ENCODE measurements around the gene LRRC7.

LRRC7 gene

DNA sequence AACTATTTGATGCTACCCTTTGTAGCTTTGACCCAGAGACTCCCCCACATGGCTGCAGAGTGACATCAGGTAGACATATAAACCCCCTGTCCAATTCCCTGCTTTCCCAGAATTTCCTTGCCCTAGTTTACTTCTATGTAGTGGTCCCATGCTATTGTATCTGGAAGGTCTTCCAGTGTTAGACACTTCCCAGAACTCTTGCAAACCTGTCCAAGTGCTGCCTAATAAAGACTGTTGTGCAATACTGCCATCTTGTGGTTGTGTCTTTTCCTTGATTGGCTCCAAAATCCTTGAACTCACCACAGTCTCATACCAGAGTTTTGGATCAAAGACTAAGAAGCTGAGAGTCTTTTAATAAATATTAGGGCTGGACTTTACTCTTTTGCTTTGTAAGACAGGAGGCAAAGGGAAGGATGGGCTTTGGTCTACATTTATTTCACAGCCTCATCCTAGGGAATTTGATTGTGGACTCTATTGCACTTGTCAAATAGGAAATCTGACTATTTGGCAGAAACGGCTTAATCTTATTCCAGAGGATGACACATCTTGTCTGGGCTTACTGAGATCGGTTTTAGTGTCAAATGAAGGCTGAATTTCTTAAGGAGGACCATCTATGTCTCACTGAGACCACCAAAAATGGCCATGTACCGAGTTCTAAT, 169.9 kb downstream of the LRRC7 start:
- no peaks in the 10 kb centered on the region for H3K36me3 Mint-ChIP-seq (ENCODE audit: insufficient read depth)
- H3K27me3 Mint-ChIP-seq: no peaks in the 10 kb centered on the region
- no peak for DNase-seq
- ATAC-seq (replicated peaks): no peak
- H3K4me1 Mint-ChIP-seq (ENCODE audit: low read depth in 2 of 2): no peaks in the 10 kb centered on the region
- H3K27ac Mint-ChIP-seq: no peak overlapping the region
- H3K4me3 Mint-ChIP-seq: no peak overlapping the region
- H3K9me3 Mint-ChIP-seq: no peaks in the 10 kb centered on the region

DNA sequence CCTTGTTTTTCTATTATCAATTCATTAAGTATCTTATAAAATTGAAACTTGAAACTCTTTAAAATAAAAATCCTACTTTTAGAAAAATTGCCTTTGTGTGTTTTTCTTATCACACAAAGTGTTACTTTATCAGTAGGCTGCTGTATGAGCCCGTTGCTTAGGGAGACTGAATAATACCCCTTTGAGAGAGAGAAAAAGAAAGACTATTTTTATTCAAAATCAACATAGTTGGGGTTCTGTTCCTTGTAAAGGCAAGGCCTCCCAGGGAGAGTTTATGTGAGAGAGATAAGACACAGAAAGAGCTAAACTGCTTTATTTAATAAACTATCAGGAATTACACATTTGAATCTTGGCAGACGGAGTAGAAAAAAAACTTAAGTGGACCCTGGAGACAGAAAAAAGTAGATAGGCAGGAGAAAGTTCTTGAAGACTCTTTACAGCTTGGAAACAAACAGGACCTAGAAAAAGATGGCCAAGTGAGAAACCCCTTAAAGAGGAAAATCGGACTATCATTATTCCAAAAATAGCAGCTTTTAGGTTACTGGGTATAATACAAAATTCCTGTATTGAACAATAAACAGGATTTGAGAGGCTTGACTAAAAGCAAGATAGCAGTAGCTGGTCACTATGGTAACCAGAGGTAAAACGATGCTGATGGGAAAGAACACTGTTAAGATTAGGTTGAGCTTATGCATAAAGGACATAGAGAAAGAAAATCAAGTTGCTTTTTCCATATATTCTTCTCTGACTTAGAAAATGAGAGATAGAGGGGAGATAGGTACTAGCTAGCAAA, 170.9 kb downstream of the LRRC7 start:
- no peak for DNase-seq

DNA sequence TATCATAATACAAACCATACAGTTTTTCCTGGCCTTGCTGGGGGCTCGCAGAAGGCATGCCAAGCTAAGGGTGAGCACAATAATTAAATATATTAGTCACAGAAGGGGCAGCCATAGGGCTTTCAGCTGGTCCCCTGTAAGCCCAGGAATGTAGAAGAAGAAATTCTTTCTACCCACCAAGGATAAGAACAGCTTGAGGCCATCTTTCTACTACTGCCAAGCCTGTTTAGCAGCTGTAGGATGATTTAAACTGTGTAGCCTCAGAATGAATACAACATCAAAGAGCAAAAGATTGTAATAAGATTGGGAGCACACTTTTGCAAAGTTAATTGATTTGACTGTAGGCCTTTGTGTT, 171.5 kb downstream of the LRRC7 start:
- no peak overlapping the region for H3K4me3 Mint-ChIP-seq
- no peak overlapping the region for H3K27ac Mint-ChIP-seq
- no peaks in the 10 kb centered on the region for H3K9me3 Mint-ChIP-seq
- H3K4me1 Mint-ChIP-seq (ENCODE audit: low read depth in 2 of 2): no peaks in the 10 kb centered on the region
- no peak for ATAC-seq (replicated peaks)
- no peak for DNase-seq
- no peaks in the 10 kb centered on the region for H3K27me3 Mint-ChIP-seq
- H3K36me3 Mint-ChIP-seq (ENCODE audit: insufficient read depth): no peaks in the 10 kb centered on the region

More for the DNA sequence above, 170.9 kb downstream of the LRRC7 start:
- Mint-ChIP-seq H3K4me3 (no peak overlapping the region), H3K27me3 (no peaks in the 10 kb centered on the region), H3K4me1 (ENCODE audit: low read depth in 2 of 2) (no peaks in the 10 kb centered on the region), H3K36me3 (ENCODE audit: insufficient read depth) (no peaks in the 10 kb centered on the region), H3K27ac (no peak overlapping the region), H3K9me3 (no peaks in the 10 kb centered on the region)
- no peak for ATAC-seq (replicated peaks)

DNA sequence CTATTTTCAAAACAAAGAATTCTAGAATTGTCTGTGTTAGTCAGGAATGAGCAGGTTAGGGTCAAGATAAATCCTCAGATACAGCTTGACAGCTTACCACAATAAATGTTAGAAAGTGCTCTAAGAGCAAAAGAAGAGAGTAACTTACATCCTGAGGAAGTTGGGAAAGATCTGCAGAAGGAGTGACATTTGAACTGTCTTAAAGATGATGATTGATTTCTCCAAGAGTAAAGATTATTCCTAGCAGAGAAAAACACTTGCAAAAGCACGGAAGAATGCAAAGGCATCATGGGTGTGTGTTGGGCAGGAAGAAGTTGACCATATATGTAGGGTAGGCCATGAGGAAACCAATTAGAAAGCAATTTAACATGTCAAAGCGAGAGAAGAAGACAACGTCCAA, 175.4 kb downstream of the LRRC7 start:
- Mint-ChIP-seq H3K9me3 (no peaks in the 10 kb centered on the region), H3K36me3 (ENCODE audit: insufficient read depth) (no peaks in the 10 kb centered on the region), H3K4me1 (ENCODE audit: low read depth in 2 of 2) (no peaks in the 10 kb centered on the region), H3K4me3 (no peak overlapping the region), H3K27me3 (no peaks in the 10 kb centered on the region), H3K27ac (no peak overlapping the region)
- ATAC-seq (replicated peaks) (no peak), DNase-seq (no peak)

DNA sequence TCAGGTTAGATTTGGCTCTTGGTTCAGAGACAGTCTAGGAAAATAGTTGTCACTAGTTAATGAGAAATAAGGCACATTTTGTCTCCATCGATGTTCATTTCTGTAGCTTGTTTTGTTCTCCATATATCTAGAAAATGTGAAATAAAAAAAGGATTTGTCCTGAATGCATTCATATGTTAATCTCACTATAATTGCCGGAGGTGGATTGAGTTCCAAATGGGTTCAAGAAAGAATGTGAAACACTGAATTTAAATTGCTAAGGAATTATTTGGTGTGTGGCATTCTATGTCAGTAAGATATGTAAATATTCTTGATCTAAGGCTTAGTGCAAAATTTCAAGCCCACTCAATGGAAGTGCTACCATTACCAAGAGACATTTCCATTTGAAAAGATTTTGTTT, 176.7 kb downstream of the LRRC7 start:
- no peaks in the 10 kb centered on the region for H3K36me3 Mint-ChIP-seq (ENCODE audit: insufficient read depth)
- H3K27ac Mint-ChIP-seq: no peak overlapping the region
- peaks cover 3 to 6% of the 10 kb centered on the region in 2 donors for H3K9me3 Mint-ChIP-seq
- ATAC-seq (replicated peaks) (no peak), DNase-seq (no peak)
- H3K4me3 Mint-ChIP-seq: no peak overlapping the region
- no peaks in the 10 kb centered on the region for H3K4me1 Mint-ChIP-seq (ENCODE audit: low read depth in 2 of 2)
- no peaks in the 10 kb centered on the region for H3K27me3 Mint-ChIP-seq

DNA sequence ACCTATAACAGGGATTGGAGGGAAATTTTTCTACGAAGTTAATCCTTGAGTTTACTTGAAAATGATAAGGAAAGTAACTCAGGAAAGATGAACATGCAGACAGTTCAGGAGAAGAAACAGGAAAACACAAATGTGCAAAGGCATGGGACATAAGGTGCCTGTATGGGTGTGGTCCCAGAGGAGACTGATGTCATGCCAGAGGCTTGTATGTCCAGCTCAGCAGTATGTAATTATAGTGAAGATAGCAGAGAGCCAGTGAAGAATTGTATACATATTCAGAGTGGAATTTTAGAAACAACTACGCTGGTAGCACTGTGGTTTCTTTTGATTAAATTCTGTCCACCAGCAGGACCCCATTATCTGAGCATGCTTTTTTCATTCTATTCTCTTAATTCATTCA, 179.5 kb downstream of the LRRC7 start:
- Mint-ChIP-seq H3K27me3 (no peaks in the 10 kb centered on the region), H3K36me3 (ENCODE audit: insufficient read depth) (no peaks in the 10 kb centered on the region), H3K27ac (no peak overlapping the region), H3K4me1 (ENCODE audit: low read depth in 2 of 2) (no peaks in the 10 kb centered on the region), H3K4me3 (no peak overlapping the region), H3K9me3 (peaks cover 3 to 6% of the 10 kb centered on the region in 2 donors)
- no peak for DNase-seq
- no peak for ATAC-seq (replicated peaks)

DNA sequence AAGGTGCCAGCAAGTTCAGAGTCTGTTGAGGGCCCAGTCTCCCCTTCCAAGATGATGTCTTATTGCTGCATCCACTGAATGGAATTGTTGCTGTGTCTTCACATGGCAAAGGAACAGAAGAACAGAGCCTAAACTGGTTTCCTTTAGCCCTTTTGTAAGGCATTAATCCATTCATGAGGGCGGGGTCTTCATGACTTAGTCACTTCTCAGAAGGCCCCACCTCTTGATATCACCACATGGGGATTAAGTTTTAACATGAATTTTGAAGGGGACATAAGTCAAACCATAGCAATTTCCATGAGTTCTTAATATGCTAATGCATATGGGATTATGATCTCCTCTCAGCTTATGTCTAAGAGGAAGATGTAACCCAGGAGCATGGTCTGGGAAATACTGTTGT, 182.9 kb downstream of the LRRC7 start:
- Mint-ChIP-seq H3K4me1 (ENCODE audit: low read depth in 2 of 2) (no peaks in the 10 kb centered on the region), H3K36me3 (ENCODE audit: insufficient read depth) (no peaks in the 10 kb centered on the region), H3K27ac (no peak overlapping the region), H3K4me3 (no peak overlapping the region), H3K9me3 (peaks cover 13 to 16% of the 10 kb centered on the region in 2 donors), H3K27me3 (no peaks in the 10 kb centered on the region)
- no peak for DNase-seq
- no peak for ATAC-seq (replicated peaks)

DNA sequence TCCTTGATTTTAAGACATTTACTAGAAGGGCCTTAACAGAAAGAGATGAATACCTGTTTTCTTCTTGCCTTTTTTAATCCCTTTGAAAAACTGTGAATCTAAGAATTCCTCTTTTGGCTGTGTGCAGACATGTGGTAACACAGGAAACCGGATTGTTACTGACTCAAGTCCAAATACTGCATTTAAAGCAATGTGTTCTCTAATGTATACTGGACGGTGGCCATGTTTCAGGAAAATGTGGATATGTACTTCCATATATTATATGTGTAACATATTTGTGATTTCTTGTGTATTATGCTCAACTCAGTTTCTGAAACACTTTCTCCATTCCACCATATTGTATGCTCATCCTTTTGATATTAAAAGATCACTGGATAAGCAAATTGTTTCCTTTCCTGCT, 185.1 kb downstream of the LRRC7 start:
- no peaks in the 10 kb centered on the region for H3K4me1 Mint-ChIP-seq (ENCODE audit: low read depth in 2 of 2)
- H3K36me3 Mint-ChIP-seq (ENCODE audit: insufficient read depth): no peaks in the 10 kb centered on the region
- H3K27ac Mint-ChIP-seq: no peak overlapping the region
- H3K27me3 Mint-ChIP-seq: no peaks in the 10 kb centered on the region
- ATAC-seq (replicated peaks) (no peak), DNase-seq (no peak)
- no peak overlapping the region for H3K4me3 Mint-ChIP-seq
- peaks cover 17 to 31% of the 10 kb centered on the region in 2 donors for H3K9me3 Mint-ChIP-seq

DNA sequence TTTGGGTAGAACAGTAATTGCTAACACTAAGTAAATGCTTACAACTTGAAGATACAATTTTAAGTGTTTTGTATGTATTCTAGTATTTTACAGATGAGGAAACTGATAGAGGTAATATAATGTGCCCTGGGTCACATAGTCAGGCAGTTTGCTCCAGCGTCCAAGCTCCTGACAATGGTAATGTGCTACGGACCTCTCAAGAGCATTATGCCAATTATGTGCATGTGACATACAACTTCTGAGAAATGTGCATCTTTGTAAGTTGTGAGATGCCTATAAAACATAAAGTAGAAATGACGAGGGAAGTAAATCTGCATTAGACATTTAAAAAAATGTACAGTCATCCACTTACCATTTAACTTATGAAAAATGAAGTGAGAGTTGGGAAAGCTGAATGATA, 186.8 kb downstream of the LRRC7 start:
- no peak overlapping the region for H3K27ac Mint-ChIP-seq

DNA sequence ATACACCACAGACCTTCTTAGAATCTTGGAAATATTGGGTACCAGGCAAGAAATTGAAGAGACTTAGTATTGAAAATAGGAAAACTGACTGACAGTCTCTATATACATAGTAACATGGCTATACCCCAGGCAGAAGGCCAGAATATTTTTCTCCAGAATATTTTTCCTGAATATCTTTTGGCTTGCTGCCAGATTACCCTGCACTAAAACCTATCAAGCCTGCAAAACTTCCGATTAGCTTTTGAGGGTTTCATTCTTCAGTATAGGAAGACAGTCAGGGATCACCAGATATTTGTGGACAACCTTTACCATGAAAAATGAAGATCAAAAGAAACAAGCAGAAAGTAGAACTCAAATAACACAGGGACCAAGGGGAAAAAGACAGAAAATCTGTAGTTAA, 187.9 kb downstream of the LRRC7 start:
- H3K27me3 Mint-ChIP-seq: no peaks in the 10 kb centered on the region
- H3K4me1 Mint-ChIP-seq (ENCODE audit: low read depth in 2 of 2): no peaks in the 10 kb centered on the region
- H3K27ac Mint-ChIP-seq: no peak overlapping the region
- ATAC-seq (replicated peaks): no peak
- peaks cover 15 to 29% of the 10 kb centered on the region in 2 donors for H3K9me3 Mint-ChIP-seq
- no peak overlapping the region for H3K4me3 Mint-ChIP-seq
- DNase-seq: no peak
- H3K36me3 Mint-ChIP-seq (ENCODE audit: insufficient read depth): no peaks in the 10 kb centered on the region

More for the DNA sequence above, 186.8 kb downstream of the LRRC7 start:
- ATAC-seq (replicated peaks) (no peak), DNase-seq (no peak)
- Mint-ChIP-seq H3K9me3 (peaks cover 15 to 29% of the 10 kb centered on the region in 2 donors), H3K4me1 (ENCODE audit: low read depth in 2 of 2) (no peaks in the 10 kb centered on the region), H3K4me3 (no peak overlapping the region), H3K36me3 (ENCODE audit: insufficient read depth) (no peaks in the 10 kb centered on the region), H3K27me3 (no peaks in the 10 kb centered on the region)

DNA sequence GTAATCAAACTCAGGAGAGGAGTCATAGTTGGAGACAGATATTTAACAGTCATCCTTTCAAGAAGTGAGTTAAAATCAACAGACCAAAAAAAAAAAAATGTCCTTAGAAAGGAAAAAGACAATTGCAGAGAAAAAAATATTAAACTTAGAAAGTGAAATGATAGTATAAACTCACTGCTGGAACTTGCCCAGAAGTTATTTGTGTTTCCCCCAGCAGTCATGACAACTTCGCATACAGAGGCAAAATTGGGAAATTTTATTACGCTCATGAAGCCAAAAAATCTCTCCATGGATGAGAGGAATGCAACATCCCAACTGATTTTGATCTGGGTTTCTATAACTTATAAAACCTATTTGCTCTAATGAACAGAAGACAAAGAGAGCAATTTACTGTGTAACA, 198.2 kb downstream of the LRRC7 start:
- H3K4me3 Mint-ChIP-seq: no peak overlapping the region
- H3K36me3 Mint-ChIP-seq (ENCODE audit: insufficient read depth): no peaks in the 10 kb centered on the region
- H3K9me3 Mint-ChIP-seq: peaks cover 0 to 6% of the 10 kb centered on the region in 2 donors
- ATAC-seq (replicated peaks): no peak
- DNase-seq: no peak
- no peak overlapping the region for H3K27ac Mint-ChIP-seq
- no peaks in the 10 kb centered on the region for H3K27me3 Mint-ChIP-seq
- no peaks in the 10 kb centered on the region for H3K4me1 Mint-ChIP-seq (ENCODE audit: low read depth in 2 of 2)

DNA sequence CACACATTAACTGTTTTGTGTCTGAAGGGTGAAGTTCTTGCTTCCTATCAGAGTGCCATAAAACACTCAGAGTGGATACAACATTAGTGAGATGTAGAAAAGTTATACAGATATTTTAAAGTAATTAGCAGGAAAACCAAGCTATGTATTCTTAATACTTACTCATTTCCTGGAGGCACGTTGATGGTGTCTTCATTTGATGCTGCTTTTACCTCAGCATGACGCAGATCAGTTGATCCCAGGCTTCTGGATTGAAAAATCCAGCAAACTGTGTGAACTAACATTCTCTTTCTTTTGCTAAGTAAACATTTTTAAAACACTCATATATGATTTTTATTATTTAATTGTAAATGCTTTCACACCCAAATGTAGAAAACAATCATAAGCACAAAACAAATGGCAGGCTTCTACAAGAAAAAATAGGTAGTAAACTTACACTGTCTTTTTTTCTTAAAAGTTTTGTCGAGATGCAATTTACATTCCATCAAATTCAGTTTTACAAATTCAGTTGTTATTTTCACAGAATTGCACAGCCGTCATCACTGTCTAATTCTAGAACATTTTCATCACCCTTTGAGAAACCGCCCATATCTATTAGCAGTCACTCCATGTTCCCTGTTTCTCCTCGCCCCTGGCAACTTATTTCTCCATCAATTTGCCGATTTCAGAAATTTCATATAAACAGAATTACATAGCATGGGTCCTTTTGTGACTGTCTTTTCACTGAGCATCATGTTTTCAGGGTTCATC, 198.9 kb downstream of the LRRC7 start:
- Mint-ChIP-seq H3K4me3 (no peak overlapping the region), H3K27me3 (no peaks in the 10 kb centered on the region), H3K4me1 (ENCODE audit: low read depth in 2 of 2) (no peaks in the 10 kb centered on the region), H3K9me3 (peaks cover 0 to 6% of the 10 kb centered on the region in 2 donors), H3K27ac (no peak overlapping the region), H3K36me3 (ENCODE audit: insufficient read depth) (no peaks in the 10 kb centered on the region)
- ATAC-seq (replicated peaks) (no peak), DNase-seq (no peak)

DNA sequence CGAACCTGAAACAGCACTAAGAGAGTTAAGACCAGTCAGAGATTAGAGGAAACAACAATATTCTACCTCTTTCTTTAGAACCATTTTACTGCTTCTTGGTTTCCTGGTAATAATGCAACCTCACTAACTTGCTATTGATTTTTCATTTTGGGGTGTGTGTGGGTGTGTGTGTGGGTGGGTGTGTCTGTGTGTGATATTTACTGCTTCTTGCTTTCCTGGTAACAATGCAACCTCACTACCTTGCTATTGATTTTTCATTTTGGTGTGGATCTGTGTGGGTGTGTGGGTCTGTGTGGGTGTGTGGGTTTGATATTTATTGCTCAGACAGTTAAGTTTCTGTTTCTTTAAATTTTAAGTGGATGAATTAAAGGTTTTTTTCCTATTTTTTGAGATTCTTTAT, 208.8 kb downstream of the LRRC7 start:
- DNase-seq (no peak), ATAC-seq (replicated peaks) (no peak)
- Mint-ChIP-seq H3K4me1 (ENCODE audit: low read depth in 2 of 2) (no peaks in the 10 kb centered on the region), H3K9me3 (peaks cover 17 to 40% of the 10 kb centered on the region in 2 donors), H3K4me3 (no peak overlapping the region), H3K27ac (no peak overlapping the region), H3K36me3 (ENCODE audit: insufficient read depth) (no peaks in the 10 kb centered on the region), H3K27me3 (no peaks in the 10 kb centered on the region)

DNA sequence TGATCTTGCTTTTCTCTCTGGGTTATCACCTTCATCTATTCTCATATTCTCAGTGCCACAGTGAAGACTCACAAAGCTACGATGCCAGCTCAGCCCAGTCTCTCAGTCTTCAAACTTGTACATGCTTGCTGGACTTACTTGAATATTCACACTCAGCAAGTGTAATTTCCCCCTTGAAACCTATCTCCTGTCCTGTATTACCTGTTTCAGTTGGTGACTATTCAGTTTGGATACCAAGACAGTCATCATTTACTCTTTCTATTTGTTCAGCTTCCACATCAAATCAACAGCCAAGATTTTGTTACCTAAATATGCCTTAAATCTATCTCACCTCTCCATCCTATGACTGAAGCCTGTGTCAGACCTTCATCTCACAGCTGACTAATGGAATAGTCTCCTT, 209.7 kb downstream of the LRRC7 start:
- no peak for ATAC-seq (replicated peaks)
- no peaks in the 10 kb centered on the region for H3K4me1 Mint-ChIP-seq (ENCODE audit: low read depth in 2 of 2)
- no peak for DNase-seq
- H3K4me3 Mint-ChIP-seq: no peak overlapping the region
- peaks cover 17 to 40% of the 10 kb centered on the region in 2 donors for H3K9me3 Mint-ChIP-seq
- no peak overlapping the region for H3K27ac Mint-ChIP-seq
- no peaks in the 10 kb centered on the region for H3K27me3 Mint-ChIP-seq
- no peaks in the 10 kb centered on the region for H3K36me3 Mint-ChIP-seq (ENCODE audit: insufficient read depth)
